K562 (cell line): ENCODE results near the gene CCDC85C.

Experiments used
- ELF4 ChIP-seq: fragments of 450-650 bp; formaldehyde crosslinking; IDR thresholded peaks from 2 replicates; pipeline ENCODE4 v1.4.0; 2022; ENCODE audit warnings: missing genetic modification characterization
- ZBTB8A ChIP-seq: fragments of 450-650 bp; IDR thresholded peaks from 2 replicates; pipeline ENCODE4 v1.6.1; 2018; ENCODE audit warnings: mild to moderate bottlenecking, moderate library complexity; ENCODE audit not compliant: partially characterized antibody
- ZSCAN29 ChIP-seq: fragments of 450-650 bp; IDR thresholded peaks from 2 replicates; pipeline ENCODE4 v1.6.1; 2017
- TF ChIP-seq, protein P1 (sequence below): sonication (generic); formaldehyde crosslinking; IDR thresholded peaks from 2 replicates; pipeline ENCODE4 v1.8.0; 2022; ENCODE audit warnings: missing genetic modification reagents, mild to moderate bottlenecking, borderline replicate concordance

DNA sequence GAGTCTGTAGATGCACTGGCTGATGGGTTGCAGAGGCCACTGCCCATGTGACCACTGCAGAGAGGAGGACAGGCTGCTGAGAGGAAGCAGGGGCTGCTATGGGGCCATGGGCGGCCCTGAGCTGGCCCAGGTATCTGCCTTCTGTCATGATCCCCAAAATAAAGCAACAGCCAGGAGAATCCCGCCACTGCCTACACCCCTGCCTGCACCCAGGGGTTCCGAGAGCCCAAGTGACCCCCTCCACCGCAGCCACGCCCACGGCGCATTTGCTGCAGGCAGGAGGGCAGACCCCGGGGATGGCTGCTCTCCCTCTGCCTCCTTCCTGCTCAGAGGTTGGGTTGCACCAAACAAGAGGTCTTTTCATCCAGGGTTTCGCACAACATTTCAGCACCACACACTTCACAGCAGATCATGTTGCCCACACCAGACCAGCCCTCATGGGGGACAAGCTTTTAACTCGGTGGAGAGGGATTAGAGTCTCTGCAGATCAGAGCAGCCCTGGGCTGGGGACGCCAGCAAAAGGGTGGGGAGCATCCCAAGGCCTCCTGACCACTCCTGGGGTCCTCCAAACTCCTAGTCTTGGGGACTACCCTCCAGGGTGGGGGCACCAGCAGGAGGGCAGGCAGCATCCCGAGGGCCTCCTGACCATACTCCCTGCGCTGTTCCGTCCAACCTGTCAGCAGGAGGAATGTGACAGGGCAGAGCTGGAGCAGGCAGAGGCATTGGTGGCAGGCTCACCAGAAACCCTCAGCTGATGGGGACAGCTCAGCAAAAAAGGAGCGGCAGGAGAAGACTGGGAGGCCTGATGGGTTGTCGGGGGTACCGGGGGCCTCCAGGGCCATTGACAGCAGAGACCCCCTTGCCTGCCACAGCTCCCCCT, 14.1 kb downstream of the CCDC85C start:
- TF ChIP-seq ZSCAN29 (no peak), ZBTB8A (no peak), ELF4 (CRISPR knock-in tag) (no peak)
- TF ChIP-seq, protein P1, sequence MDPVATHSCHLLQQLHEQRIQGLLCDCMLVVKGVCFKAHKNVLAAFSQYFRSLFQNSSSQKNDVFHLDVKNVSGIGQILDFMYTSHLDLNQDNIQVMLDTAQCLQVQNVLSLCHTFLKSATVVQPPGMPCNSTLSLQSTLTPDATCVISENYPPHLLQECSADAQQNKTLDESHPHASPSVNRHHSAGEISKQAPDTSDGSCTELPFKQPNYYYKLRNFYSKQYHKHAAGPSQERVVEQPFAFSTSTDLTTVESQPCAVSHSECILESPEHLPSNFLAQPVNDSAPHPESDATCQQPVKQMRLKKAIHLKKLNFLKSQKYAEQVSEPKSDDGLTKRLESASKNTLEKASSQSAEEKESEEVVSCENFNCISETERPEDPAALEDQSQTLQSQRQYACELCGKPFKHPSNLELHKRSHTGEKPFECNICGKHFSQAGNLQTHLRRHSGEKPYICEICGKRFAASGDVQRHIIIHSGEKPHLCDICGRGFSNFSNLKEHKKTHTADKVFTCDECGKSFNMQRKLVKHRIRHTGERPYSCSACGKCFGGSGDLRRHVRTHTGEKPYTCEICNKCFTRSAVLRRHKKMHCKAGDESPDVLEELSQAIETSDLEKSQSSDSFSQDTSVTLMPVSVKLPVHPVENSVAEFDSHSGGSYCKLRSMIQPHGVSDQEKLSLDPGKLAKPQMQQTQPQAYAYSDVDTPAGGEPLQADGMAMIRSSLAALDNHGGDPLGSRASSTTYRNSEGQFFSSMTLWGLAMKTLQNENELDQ (CRISPR knock-in tag), result no peak
